Renal cortex interstitium (tissue), 11 donors: ENCODE measurements around the gene SPTBN5. TPM values are rescaled to one million over a fixed set of nuclear protein-coding genes. Genes with fewer than 3 reads are reported as not detected.

ENCODE experiments used
- DNase-seq, 11 donors: peaks; one replicate each; pipeline ENCODE4 v3.0.0-alpha.2; 2013; ENCODE audit warnings: low read depth in 9 of 11, low spot score in 4 of 11; ENCODE audit errors: extremely low read depth in 1 of 11
- polyA plus RNA-seq, 3 donors: library from polyadenylated mRNA; unstranded; fragments of 120-200 nt; gene quantifications; one replicate each; pipeline ENCODE4 v1.2.1, GENCODE V29; 2013; ENCODE audit not compliant: insufficient read length in 3 of 3

Gene SPTBN5
- polyA plus RNA-seq, 3 donors: 1.4 to 3.7 (median 3.3) TPM

- DNase-seq: no peak
Measured at GRCh38 chr15:41856262-41856661, 37.6 kb downstream of the SPTBN5 start.

- peak in 8 of 11 donors; percentile 38 to 57 (median 48) for DNase-seq
Measured at GRCh38 chr15:41855261-41855961, 38.4 kb downstream of the SPTBN5 start.

- DNase-seq: no peak
Measured at GRCh38 chr15:41854443-41854842, 39.4 kb downstream of the SPTBN5 start.

GRCh38 chr15:41853831-41854230, 40.0 kb downstream of the SPTBN5 start:
- DNase-seq: no peak

- no peak for DNase-seq
Measured at GRCh38 chr15:41852736-41853590, 40.9 kb downstream of the SPTBN5 start.

GRCh38 chr15:41851755-41852370, 42.0 kb downstream of the SPTBN5 start:
- DNase-seq: no peak

GRCh38 chr15:41851167-41851523, 42.7 kb downstream of the SPTBN5 start:
- DNase-seq: no peak

GRCh38 chr15:41850482-41851166, 43.2 kb downstream of the SPTBN5 start:
- DNase-seq: no peak

GRCh38 chr15:41849861-41850260, 44.0 kb downstream of the SPTBN5 start:
- DNase-seq: no peak

- DNase-seq: no peak
Measured at GRCh38 chr15:41849204-41849603, 44.6 kb downstream of the SPTBN5 start.

GRCh38 chr15:41848631-41849030, 45.2 kb downstream of the SPTBN5 start:
- no peak for DNase-seq

- no peak for DNase-seq
Measured at GRCh38 chr15:41847981-41848380, 45.9 kb downstream of the SPTBN5 start.

GRCh38 chr15:41847206-41847605, 46.6 kb downstream of the SPTBN5 start:
- DNase-seq: no peak

- DNase-seq: no peak
Measured at GRCh38 chr15:41844814-41845213, 49.0 kb downstream of the SPTBN5 start.

- DNase-seq: no peak
Measured at GRCh38 chr15:41843571-41843970, 50.3 kb downstream of the SPTBN5 start.

- no peak for DNase-seq
Measured at GRCh38 chr15:41842229-41842628, 51.6 kb downstream of the SPTBN5 start.

- no peak for DNase-seq
Measured at GRCh38 chr15:41841131-41841530, 52.7 kb downstream of the SPTBN5 start.

GRCh38 chr15:41840673-41841072, 53.2 kb downstream of the SPTBN5 start:
- DNase-seq: no peak

GRCh38 chr15:41839781-41840491, 53.9 kb downstream of the SPTBN5 start:
- no peak for DNase-seq
